CD4-positive, alpha-beta T cell (primary cell): ENCODE data around the gene PRKCB. TPM values are rescaled to one million over a fixed set of nuclear protein-coding genes. Genes with fewer than 3 reads are reported as not detected.

ENCODE experiments used
- ATAC-seq: fragments of 200-7000 bp; cut with Tn5 transposase; one replicate; pipeline ENCODE4 v1.10.0; 2022; ENCODE audit warnings: mild to moderate bottlenecking; ENCODE audit not compliant: poor library complexity
- CTCF ChIA-PET: fragments of 350-600 bp; sonication (Branson Sonifier 250); formaldehyde crosslinking; loops from one replicate; lab custom pipeline; 2021; ENCODE audit warnings: antibody characterized with exemption, inconsistent platforms; lab: Charles Lee
- POLR2A ChIA-PET: fragments of 350-600 bp; sonication (Branson Sonifier 250); formaldehyde crosslinking; loops from one replicate; lab custom pipeline; 2021; ENCODE audit warnings: antibody characterized with exemption, inconsistent platforms; lab: Charles Lee
- DNase-seq, 14 experiments: peaks; one replicate each; pipeline ENCODE4 v3.0.0-alpha.2; 2013 to 2020; ENCODE audit warnings: mixed read lengths in 2 of 14
- H3K27ac ChIP-seq, 2 donors: one replicate each; pipeline versions ENCODE4 v1.5.1 to v1.7.0; 2013; ENCODE audit warnings: low read length in 2 of 2, low read depth in 1 of 2, mild to moderate bottlenecking in 1 of 2
- H3K27me3 ChIP-seq, 2 experiments: 1 replicate in 1 of 2; 2 replicates in 1 of 2; pipeline versions ENCODE4 v1.6.1 to v1.7.0; 2013; ENCODE audit warnings: low read length in 2 of 2, control low read depth in 1 of 2, mild to moderate bottlenecking in 1 of 2, moderate library complexity in 1 of 2; ENCODE audit not compliant: insufficient read depth in 2 of 2, control insufficient read depth in 1 of 2
- H3K36me3 ChIP-seq: one replicate; pipeline ENCODE4 v1.6.1; 2013; ENCODE audit warnings: low read length, control low read depth; ENCODE audit not compliant: insufficient read depth
- H3K4me1 ChIP-seq: one replicate; pipeline ENCODE4 v1.6.1; 2013; ENCODE audit warnings: low read length, control low read depth; ENCODE audit not compliant: insufficient read depth
- H3K4me3 ChIP-seq: one replicate; pipeline ENCODE4 v1.5.1; 2013; ENCODE audit warnings: mild to moderate bottlenecking, low read length, moderate library complexity
- H3K9me3 ChIP-seq, 2 experiments: 1 replicate in 1 of 2; 2 replicates in 1 of 2; pipeline versions ENCODE4 v1.6.1 to v1.7.0; 2013; ENCODE audit warnings: low read length in 2 of 2, mild to moderate bottlenecking in 2 of 2, control low read depth in 1 of 2, moderate library complexity in 1 of 2; ENCODE audit not compliant: control insufficient read depth in 1 of 2, insufficient read depth in 1 of 2
- H3K27ac Mint-ChIP-seq: one replicate; pipeline ENCODE4 v1.8.0; 2020; ENCODE audit warnings: mixed read lengths
- H3K27me3 Mint-ChIP-seq: one replicate; pipeline ENCODE4 v1.8.0; 2021; ENCODE audit warnings: mixed read lengths
- H3K36me3 Mint-ChIP-seq: one replicate; pipeline ENCODE4 v1.8.0; 2021; ENCODE audit warnings: low read depth, mixed read lengths
- H3K4me1 Mint-ChIP-seq: one replicate; pipeline ENCODE4 v1.8.0; 2021; ENCODE audit warnings: low read depth, mixed read lengths
- H3K4me3 Mint-ChIP-seq: one replicate; pipeline ENCODE4 v1.8.0; 2020; ENCODE audit warnings: mild to moderate bottlenecking, mixed read lengths
- H3K9me3 Mint-ChIP-seq: one replicate; pipeline ENCODE4 v1.8.0; 2020; ENCODE audit warnings: mixed read lengths
- CTCF ChIP-seq: fragments of 200-600 bp; IDR thresholded peaks from one replicate; pipeline ENCODE4 v1.8.0; 2022; ENCODE audit warnings: antibody characterized with exemption, mild to moderate bottlenecking
- intact Hi-C, 2 experiments: fragments of 100-400 bp; cut with DNase I in 1 of 2; cut with micrococcal nuclease in 1 of 2; formaldehyde crosslinking; loops; one replicate each; pipeline versions ENCODE4 v1.15.1 to v1.9.0; 2023 to 2025; cut with DNase I, micrococcal nuclease
- total RNA-seq, 174 experiments: library from RNA in 2 of 174; stranded (reverse) in 2 of 174; gene quantifications; one replicate each; pipeline ENCODE4 v1.2.3 and lab custom pipeline; 2021 to 2026

Gene PRKCB
- total RNA-seq, 2 experiments from 2014 or later = 64.7 TPM

- DNase-seq (no peak), ATAC-seq (no peak)
- intact Hi-C loops = no loop called here
- Histone ChIP-seq H3K27ac (no peak overlapping the region), H3K4me1 (no peaks in the 10 kb centered on the region), H3K27me3 (no peaks in the 10 kb centered on the region), H3K9me3 (no peaks in the 10 kb centered on the region), H3K4me3 (no peak overlapping the region), H3K36me3 (peaks cover 29% of the 10 kb centered on the region)
- no peaks in the 10 kb centered on the region for H3K27me3 Mint-ChIP-seq
- H3K4me3 Mint-ChIP-seq = no peak overlapping the region
- CTCF ChIA-PET = no interaction called here
- POLR2A ChIA-PET = no interaction called here
- peaks cover 82% of the 10 kb centered on the region for H3K36me3 Mint-ChIP-seq
- H3K4me1 Mint-ChIP-seq = no peaks in the 10 kb centered on the region
- H3K9me3 Mint-ChIP-seq = peaks cover 3% of the 10 kb centered on the region
- H3K27ac Mint-ChIP-seq = no peak overlapping the region
- TF ChIP-seq CTCF = no peak
These were observed 381.2 kb downstream of the PRKCB start for GRCh38 chr16:24216961-24217360.

GRCh38 chr16:24217461-24217860 is 381.7 kb downstream of the PRKCB start:
- Mint-ChIP-seq H3K9me3 (peaks cover 3% of the 10 kb centered on the region), H3K27me3 (no peaks in the 10 kb centered on the region), H3K4me3 (no peak overlapping the region), H3K36me3 (peaks cover 84% of the 10 kb centered on the region), H3K4me1 (no peaks in the 10 kb centered on the region), H3K27ac (no peak overlapping the region)
- no peak for TF ChIP-seq CTCF
- Histone ChIP-seq H3K4me1 (no peaks in the 10 kb centered on the region), H3K9me3 (no peaks in the 10 kb centered on the region), H3K27me3 (no peaks in the 10 kb centered on the region), H3K36me3 (peaks cover 29% of the 10 kb centered on the region), H3K27ac (no peak overlapping the region), H3K4me3 (no peak overlapping the region)
- DNase-seq (no peak), ATAC-seq (no peak)
- ChIA-PET CTCF (no interaction called here), POLR2A (no interaction called here)
- intact Hi-C loops = no loop called here

- intact Hi-C loops = no loop called here
- Histone ChIP-seq H3K4me1 (no peaks in the 10 kb centered on the region), H3K36me3 (peaks cover 28% of the 10 kb centered on the region), H3K27ac (no peak overlapping the region), H3K4me3 (no peak overlapping the region), H3K27me3 (no peaks in the 10 kb centered on the region), H3K9me3 (no peaks in the 10 kb centered on the region)
- Mint-ChIP-seq H3K27me3 (no peaks in the 10 kb centered on the region), H3K9me3 (peaks cover 5% of the 10 kb centered on the region), H3K4me1 (no peaks in the 10 kb centered on the region), H3K4me3 (no peak overlapping the region), H3K27ac (no peak overlapping the region), H3K36me3 (peaks cover 79% of the 10 kb centered on the region)
- no peak for TF ChIP-seq CTCF
- ChIA-PET POLR2A (no interaction called here), CTCF (no interaction called here)
- ATAC-seq (no peak), DNase-seq (no peak)
These were observed 382.5 kb downstream of the PRKCB start for GRCh38 chr16:24218299-24218698.
